Central memory CD4-positive, alpha-beta T cell (primary cell): ENCODE measurements around the gene PISD.

Experiments
- DNase-seq: peaks from one replicate; pipeline ENCODE4 v3.0.0; 2022

PISD gene

GRCh38 chr22:31652088-31652487 lies 9.9 kb downstream of the PISD start:
- no peak for DNase-seq

- DNase-seq = no peak
Observed at GRCh38 chr22:31651664-31652063, 10.4 kb downstream of the PISD start.

GRCh38 chr22:31650391-31650790 lies 11.6 kb downstream of the PISD start:
- no peak for DNase-seq

- no peak for DNase-seq
Observed at GRCh38 chr22:31647523-31648320, 14.3 kb downstream of the PISD start.

- no peak for DNase-seq
Observed at GRCh38 chr22:31647066-31647465, 14.9 kb downstream of the PISD start.

- no peak for DNase-seq
Observed at GRCh38 chr22:31646186-31647019, 15.6 kb downstream of the PISD start.

- DNase-seq = no peak
Observed at GRCh38 chr22:31639436-31640039, 22.5 kb downstream of the PISD start.

GRCh38 chr22:31637891-31638618 lies 24.0 kb downstream of the PISD start:
- no peak for DNase-seq

- no peak for DNase-seq
Observed at GRCh38 chr22:31637447-31637890, 24.5 kb downstream of the PISD start.

GRCh38 chr22:31635638-31636306 lies 26.2 kb downstream of the PISD start:
- DNase-seq = no peak

GRCh38 chr22:31631436-31631835 lies 30.6 kb downstream of the PISD start:
- no peak for DNase-seq

- peak; percentile 90 for DNase-seq
Observed at GRCh38 chr22:31630331-31631329, 31.4 kb downstream of the PISD start.

- DNase-seq = no peak
Observed at GRCh38 chr22:31629741-31630184, 32.3 kb downstream of the PISD start.

- DNase-seq = no peak
Observed at GRCh38 chr22:31628969-31629708, 32.9 kb downstream of the PISD start.

GRCh38 chr22:31628362-31628761 lies 33.7 kb downstream of the PISD start:
- DNase-seq = no peak

GRCh38 chr22:31627223-31627731 lies 34.7 kb downstream of the PISD start:
- DNase-seq = no peak

- no peak for DNase-seq
Observed at GRCh38 chr22:31626427-31627150, 35.4 kb downstream of the PISD start.

GRCh38 chr22:31625661-31626426 lies 36.2 kb downstream of the PISD start:
- DNase-seq = no peak
